Measurements from ENCODE around the gene ARFRP1. TPM values are rescaled to one million over a fixed set of nuclear protein-coding genes. Genes with fewer than 3 reads are reported as not detected.

The ARFRP1 gene
- total RNA-seq, 1 donor from 2014 or later: 45.3 TPM

DNA sequence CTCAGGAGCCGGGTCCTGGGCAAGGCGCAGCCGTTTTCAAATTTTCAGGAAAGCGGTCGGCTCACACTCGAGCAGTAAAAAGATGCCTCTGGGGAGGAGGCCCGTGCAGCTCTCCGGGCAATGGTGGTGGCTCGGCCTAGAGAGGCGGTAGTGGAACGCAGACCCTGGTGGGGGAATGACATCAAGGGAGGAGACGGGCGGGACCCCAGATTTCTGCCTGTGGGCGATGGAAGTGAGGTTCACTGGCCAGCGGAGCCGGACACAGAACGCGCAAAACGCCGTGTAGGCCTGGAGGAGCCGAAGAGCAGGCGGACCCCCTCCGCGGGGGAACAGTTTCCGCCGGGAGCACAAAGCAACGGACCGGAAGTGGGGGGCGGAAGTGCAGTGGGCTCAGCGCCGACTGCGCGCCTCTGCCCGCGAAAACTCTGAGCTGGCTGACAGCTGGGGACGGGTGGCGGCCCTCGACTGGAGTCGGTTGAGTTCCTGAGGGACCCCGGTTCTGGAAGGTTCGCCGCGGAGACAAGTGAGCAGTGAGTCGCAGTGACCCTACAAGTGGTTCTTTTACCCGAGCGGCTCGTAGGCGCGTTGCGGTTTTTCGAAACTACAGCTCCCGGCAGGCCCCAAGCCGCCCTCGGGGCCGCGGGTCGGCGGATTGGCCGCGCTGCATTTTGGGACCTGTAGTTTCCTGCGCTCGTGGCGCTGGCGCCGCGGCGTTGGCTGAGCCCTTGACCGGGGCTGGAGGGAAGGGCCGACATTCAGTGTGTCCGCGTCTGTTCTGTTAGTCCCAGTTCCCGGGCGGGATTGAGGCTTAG is 49.6 kb downstream of the ARFRP1 start, which contains the start of gene RTEL1:
Gene RTEL1 (plus strand): TSS at position 376 of the 812 bp plus-strand sequence. CDS start 1,091 bp downstream, outside the sequence.
- H3K9me3 Mint-ChIP-seq: no peaks in the 10 kb centered on the region

GRCh38 chr20:63657260-63657936 is 50.4 kb downstream of the ARFRP1 start:
- DNase-seq (ENCODE audit: low spot score in 2 of 2, unreplicated experiment in 2 of 2): no peak
- Mint-ChIP-seq H3K9me3 (no peaks in the 10 kb centered on the region), H3K36me3 (peaks cover 2% of the 10 kb centered on the region), H3K27ac (no peak overlapping the region), H3K4me3 (peak overlapping the region; percentile 96), H3K27me3 (ENCODE audit: low read depth) (no peaks in the 10 kb centered on the region), H3K4me1 (peaks cover 26% of the 10 kb centered on the region)
- TF ChIP-seq, protein P1, sequence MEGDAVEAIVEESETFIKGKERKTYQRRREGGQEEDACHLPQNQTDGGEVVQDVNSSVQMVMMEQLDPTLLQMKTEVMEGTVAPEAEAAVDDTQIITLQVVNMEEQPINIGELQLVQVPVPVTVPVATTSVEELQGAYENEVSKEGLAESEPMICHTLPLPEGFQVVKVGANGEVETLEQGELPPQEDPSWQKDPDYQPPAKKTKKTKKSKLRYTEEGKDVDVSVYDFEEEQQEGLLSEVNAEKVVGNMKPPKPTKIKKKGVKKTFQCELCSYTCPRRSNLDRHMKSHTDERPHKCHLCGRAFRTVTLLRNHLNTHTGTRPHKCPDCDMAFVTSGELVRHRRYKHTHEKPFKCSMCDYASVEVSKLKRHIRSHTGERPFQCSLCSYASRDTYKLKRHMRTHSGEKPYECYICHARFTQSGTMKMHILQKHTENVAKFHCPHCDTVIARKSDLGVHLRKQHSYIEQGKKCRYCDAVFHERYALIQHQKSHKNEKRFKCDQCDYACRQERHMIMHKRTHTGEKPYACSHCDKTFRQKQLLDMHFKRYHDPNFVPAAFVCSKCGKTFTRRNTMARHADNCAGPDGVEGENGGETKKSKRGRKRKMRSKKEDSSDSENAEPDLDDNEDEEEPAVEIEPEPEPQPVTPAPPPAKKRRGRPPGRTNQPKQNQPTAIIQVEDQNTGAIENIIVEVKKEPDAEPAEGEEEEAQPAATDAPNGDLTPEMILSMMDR (IDR thresholded peaks at IDR 0.05; ENCODE audit: unreplicated experiment): no peak

More for the DNA sequence above, 49.6 kb downstream of the ARFRP1 start, which contains the start of gene RTEL1:
- Mint-ChIP-seq H3K27me3 (ENCODE audit: low read depth) (no peaks in the 10 kb centered on the region), H3K36me3 (peaks cover 3% of the 10 kb centered on the region), H3K4me1 (peaks cover 26% of the 10 kb centered on the region), H3K27ac (peak within 1 kb of the TSS; percentile 91), H3K4me3 (peak within 1 kb of the TSS; percentile 96)
- TF ChIP-seq, protein P1 (IDR thresholded peaks at IDR 0.05; ENCODE audit: unreplicated experiment): no peak
- peak; percentile 74 to 94 for DNase-seq (ENCODE audit: low spot score in 2 of 2, unreplicated experiment in 2 of 2)

DNA sequence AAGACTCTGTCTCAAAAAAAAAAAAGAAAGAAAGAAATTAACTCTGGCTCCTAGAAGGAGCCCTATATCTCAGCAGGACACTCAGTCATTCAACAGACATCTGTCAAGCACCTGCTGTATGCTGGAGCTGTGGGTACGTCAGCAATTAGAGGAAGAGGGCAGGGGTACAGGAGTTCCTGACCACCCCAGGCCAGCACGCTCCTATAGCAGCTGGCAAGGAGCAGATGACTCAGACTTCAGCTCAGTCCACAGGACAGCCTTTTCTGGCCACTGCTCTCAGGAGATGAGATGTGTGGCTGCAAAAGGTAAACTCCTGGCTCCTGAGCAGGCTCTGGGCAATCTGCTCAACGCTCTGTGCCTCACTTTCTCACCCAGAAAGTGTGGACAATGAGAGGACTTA is 51.3 kb downstream of the ARFRP1 start:
- Mint-ChIP-seq H3K9me3 (no peaks in the 10 kb centered on the region), H3K4me3 (peak overlapping the region; percentile 47), H3K27ac (no peak overlapping the region)

DNA sequence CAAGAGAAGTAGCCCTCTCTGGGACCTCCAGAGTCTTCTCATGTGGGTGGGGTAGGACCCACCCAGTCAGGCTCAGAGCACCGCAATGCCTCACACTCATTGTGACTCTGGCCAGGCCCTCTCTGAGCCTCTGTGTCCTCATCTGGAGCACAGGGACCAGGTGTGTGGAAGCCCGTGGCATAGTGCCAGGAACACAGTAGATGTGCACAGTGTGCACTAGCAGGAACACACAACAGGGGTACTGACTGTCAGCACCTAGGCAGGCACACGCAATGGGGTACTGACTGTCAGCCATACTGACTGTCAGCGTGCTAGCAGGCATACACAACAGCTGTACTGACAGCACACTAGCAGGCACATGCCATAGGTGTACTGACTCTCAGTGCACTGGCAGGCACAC is 52.5 kb downstream of the ARFRP1 start:
- Mint-ChIP-seq H3K4me1 (peaks cover 32% of the 10 kb centered on the region), H3K27ac (no peak overlapping the region), H3K36me3 (no peaks in the 10 kb centered on the region), H3K9me3 (no peaks in the 10 kb centered on the region), H3K4me3 (no peak overlapping the region), H3K27me3 (ENCODE audit: low read depth) (no peaks in the 10 kb centered on the region)
- TF ChIP-seq, protein P1 (IDR thresholded peaks at IDR 0.05; ENCODE audit: unreplicated experiment): no peak
- no peak for DNase-seq (ENCODE audit: low spot score in 2 of 2, unreplicated experiment in 2 of 2)

More for the DNA sequence above, 51.3 kb downstream of the ARFRP1 start:
- TF ChIP-seq, protein P1 (IDR thresholded peaks at IDR 0.05; ENCODE audit: unreplicated experiment): no peak
- Mint-ChIP-seq H3K36me3 (no peaks in the 10 kb centered on the region), H3K4me1 (peaks cover 29% of the 10 kb centered on the region), H3K27me3 (ENCODE audit: low read depth) (no peaks in the 10 kb centered on the region)
- no peak for DNase-seq (ENCODE audit: low spot score in 2 of 2, unreplicated experiment in 2 of 2)

DNA sequence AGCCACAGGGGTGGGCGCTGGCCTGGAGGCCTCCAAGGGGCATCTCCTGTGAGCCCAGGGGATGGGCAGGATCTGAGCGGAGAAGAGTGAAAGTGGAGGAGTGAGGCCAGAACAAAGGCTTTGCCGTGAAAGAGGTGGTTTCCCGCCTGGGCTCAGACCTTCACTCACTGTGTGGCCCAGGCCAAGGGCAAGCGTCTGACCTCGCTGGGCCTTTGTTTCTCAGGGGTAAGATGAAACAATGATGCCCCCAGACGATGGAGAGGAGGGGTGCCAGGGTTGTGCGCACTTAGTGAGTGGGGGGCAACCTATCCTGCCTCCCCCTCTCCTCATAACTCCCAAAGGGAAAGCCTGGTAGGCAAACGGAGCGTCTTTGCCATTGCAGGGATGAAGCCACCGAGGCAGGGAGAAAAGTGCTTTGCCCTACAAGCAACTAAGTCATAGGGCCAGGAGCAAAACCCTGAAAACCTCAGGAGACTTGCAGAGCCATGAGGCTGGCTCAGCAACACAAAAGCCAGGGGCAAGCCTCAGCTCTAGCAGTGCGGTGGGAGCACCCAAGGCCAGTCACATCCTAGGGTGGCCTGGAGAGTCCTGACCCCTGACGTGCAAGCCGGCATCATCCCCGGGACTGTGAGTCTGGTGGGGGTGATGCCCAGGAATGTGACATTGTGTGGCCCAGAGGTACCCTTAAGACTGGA is 53.7 kb downstream of the ARFRP1 start:
- Mint-ChIP-seq H3K9me3 (no peaks in the 10 kb centered on the region), H3K4me3 (peak overlapping the region; percentile 69), H3K27me3 (ENCODE audit: low read depth) (no peaks in the 10 kb centered on the region), H3K4me1 (peaks cover 23% of the 10 kb centered on the region), H3K27ac (peak overlapping the region; percentile 84), H3K36me3 (no peaks in the 10 kb centered on the region)
- DNase-seq (ENCODE audit: low spot score in 2 of 2, unreplicated experiment in 2 of 2): no peak
- TF ChIP-seq, protein P1 (IDR thresholded peaks at IDR 0.05; ENCODE audit: unreplicated experiment): no peak

Measured in mesothelial cell of epicardium (in vitro differentiated cells).